NCI-H748 treated with DMSO at 0.1 percent for 48 hours (cell line): ENCODE measurements around the gene PLEKHA6.
"Not testable (repeated sequence)": the region's sequence is repeated elsewhere in the genome, so short reads cannot be mapped to it uniquely, and the experiment has no call there.

ENCODE experiments used
- DNase-seq: peaks from one replicate; lab custom pipeline; 2025; lab: John Stamatoyannopoulos, UW

PLEKHA6 gene

DNA sequence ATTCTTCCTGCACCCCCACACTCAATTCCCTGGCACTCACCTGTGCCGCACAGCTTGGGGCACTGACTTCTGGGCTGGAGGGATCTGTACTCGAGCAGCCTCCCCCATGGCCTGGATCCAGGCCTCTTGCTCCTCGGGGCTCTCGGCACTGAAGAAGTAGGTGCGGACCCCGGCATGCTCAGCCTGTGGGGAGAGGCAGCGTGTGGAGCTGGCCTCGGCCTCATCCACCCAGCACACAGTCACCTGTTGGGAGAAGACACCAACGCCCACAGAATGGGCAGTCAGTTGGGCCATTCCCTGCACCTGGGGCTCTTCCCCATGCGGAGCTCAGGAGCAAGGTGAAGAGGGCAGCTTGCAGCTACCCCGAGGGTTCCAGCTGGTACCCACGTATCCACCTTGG is 98.5 kb downstream of the PLEKHA6 start:
- DNase-seq: no peak

DNA sequence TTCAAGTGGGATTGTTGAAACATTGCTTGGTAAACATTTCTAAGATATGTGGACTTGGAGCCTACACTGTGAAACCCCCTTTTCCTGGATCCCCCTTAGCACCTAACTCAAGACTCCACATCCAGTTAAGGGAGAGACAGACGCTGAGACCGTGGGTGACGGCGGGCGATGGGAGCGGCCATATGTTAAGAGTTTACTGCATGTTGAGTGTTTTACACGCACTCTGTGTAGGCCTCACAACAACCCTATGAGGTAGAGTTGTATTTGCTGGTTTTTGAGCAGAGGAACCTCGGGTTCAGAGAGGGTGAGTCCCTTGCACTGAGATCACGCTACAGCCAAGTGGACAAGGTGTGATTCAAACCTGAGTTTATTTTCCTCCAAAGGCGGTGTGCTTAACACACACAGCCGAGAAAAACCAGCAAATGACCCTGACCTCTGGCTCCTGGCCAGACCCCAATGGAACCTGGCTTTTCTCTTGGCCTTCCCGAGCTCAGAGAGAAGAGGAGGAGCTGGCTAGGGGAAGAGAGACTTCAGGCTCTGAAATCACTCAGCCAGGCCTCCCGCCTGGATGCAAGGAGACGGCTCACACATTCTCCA is 99.0 kb downstream of the PLEKHA6 start:
- DNase-seq: no peak

DNA sequence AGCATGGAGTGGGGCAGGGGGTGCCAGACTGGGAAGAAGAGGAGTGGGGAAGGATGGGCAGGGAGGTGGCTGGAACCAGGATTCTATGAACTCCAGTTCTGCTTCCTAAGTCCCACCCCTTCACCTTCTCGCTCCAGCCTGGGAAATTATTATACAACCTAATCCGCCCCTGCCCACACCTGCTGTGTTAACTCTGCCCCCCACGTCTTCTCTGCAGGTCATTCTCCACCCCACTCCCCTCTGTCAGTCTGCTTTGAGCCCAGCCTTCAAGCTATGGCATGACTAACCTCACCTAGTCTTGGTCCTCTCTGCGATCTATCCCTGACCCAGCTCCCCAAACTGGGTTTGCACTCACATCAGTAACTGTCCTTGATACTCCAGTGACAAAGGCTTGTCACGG is 99.9 kb downstream of the PLEKHA6 start:
- no peak for DNase-seq

DNA sequence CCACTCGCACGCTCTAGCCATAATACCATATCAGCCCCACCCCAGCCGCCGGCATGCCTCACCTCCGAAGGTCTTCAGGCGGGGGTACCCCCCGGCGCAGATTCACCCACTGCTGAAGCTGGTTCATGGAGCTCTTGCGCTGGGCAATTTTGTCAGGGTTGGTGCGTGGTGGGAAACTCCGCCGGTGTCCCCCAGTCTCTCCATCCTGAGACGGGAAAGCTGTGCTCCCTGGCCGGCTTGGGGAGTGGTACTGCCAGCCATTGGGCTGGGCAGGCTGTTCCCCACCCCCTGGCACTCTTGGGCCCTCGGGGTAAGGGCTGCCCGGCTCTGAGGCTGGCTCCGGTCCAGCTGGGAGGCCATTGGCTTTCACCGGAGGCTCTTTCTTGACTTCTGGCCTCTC is 100.5 kb downstream of the PLEKHA6 start:
- no peak for DNase-seq

DNA sequence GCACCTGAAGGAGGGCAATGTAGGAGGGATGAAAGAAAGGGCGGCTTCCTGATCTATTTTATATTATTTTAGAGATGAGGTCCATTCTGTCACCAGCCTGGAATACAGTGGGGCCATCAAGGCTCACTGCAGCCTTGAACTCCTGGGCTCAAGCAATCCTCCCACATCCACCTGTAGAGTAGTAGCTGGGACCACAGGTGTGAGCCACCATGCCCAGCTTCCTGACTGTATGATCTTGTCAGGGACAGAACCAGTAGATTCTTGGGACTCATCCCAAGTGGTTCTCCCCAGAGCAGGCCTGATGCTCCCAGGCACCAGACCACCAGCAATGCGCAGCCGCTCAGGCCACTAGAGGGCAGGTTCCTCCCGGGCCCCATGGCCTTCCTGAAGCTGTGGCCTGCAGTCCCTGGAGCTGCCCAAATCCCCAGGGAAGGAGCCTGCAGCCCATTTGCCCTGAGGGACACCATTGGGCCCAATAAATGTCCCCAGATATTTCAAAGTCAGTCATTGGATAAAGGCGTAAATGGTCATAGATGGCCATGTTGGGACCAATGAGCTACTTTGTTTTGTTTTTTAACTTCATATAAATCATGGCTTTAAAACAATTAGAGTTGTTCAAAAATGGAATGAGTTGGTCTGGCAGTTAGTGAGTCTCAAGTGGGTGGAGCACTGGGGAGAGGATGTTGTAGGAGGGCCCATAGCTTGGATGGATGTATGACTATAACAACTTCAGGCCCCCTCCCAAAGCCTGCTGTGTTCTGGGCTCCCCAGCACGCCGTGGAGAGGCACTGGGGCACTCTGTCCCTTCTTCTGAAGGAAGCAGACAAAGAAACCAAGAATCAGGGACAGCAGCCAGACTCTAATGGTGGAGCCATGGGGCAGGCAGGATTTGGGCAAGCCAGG is 101.3 kb downstream of the PLEKHA6 start:
- peak; percentile 1 for DNase-seq

- no peak for DNase-seq
Observed at GRCh38 chr1:204257446-204257845, 102.3 kb downstream of the PLEKHA6 start.

GRCh38 chr1:204256531-204256930 is 103.2 kb downstream of the PLEKHA6 start:
- no peak for DNase-seq

- DNase-seq: no peak
Observed at GRCh38 chr1:204255966-204256365, 103.8 kb downstream of the PLEKHA6 start.

DNA sequence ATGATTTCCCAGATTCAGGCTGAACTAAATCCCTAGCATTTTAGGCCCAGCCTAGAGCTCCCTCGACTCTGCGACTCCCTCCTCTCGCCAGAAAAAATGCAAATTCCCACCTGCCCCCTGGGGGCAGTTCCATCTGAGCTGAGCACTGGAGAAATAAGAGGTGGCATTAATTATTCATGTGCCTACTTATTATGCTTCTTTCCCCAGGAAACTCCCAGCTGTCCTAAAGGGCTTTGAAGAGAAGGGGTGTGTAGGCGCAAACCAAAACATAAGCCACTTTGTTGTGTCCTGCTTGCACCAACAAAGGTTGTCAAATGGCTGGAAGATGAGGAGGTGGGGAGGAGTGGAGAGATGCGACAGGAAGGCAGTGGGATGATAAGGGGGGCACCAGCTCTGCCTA is 104.5 kb downstream of the PLEKHA6 start:
- no peak for DNase-seq

DNA sequence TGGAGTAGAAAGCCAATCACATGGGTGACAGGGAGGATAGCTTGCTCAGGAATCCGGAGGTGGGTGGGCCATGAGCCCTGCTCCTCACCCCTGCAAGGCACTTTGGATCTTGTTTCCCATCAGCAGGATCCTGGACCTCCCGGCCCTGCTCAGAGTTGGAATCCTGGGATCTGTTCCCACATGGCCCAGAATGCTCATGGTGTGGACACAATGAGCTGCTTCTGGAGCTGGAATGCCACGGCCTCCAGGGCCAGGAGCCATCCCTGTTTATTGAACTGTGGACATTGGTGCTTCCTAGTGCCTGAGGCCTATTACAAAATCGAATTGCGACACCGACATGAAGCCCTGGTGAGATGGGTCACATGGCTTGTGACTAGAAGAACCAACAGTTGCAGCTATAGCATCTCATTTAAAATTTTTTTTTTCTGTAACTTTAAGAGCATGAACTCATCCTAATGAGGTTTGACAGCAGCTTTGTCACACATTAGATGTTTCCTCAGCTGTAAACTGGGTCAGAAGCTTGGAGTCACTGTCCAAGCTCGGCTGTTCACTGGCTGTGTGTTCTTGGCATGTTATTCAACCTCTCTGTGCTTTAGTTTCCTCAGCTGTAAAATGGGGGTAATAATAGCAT is 105.6 kb downstream of the PLEKHA6 start:
- DNase-seq: no peak

GRCh38 chr1:204251926-204252689 is 107.6 kb downstream of the PLEKHA6 start:
- no peak for DNase-seq

DNA sequence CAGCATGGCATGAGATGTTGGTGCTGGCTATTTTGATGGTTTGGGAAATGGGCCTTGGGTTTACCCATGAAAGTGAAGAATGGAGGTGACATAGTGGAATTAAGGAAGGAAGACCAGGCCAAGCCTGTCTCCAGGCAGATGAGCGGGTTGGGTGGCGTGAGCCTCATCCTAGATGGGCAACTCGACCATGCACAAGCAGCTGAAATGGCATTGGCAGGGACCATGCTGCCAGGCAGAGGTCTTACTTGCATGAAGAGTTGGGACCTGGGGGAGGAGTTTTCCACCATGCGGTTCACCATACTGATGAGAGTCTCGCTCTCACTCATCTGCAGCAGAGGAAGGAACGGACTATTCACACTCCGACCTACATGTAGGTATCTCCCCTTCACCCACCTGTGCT is 108.4 kb downstream of the PLEKHA6 start:
- no peak for DNase-seq

GRCh38 chr1:204250428-204251030 is 109.2 kb downstream of the PLEKHA6 start:
- no peak for DNase-seq

DNA sequence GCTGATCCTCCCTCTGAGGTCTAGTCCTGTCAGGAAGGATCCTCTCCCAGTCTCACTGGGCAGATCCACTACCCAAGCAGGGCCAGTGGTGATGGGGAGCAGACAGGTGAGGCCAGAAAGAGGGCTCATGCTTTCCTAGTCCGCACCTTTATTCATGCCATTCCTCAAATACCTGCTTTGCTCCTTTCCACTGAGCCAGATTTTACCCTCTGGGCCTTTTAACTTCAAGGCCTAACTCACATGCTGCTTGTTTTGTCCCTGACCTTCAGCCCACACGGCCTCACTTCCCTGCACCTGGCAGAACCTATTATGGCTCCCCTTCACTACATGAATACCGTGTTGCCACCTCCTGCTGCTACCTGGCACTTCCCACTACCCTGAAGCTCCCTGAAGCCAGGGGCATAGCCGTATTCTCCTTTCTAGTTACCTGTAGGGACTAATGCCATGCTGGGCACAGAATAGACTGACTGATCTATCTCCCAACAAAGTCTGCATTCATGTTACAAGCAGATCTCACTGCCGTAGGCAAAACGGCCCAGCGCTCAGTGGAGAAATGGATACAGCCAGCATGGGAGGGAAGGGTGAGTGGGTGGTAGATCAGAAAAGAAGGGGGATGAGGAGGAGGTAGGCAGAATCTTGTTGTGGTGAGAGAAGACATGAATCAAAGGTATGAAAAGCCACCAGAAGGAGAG is 109.8 kb downstream of the PLEKHA6 start:
- no peak for DNase-seq

GRCh38 chr1:204248954-204249353 is 110.8 kb downstream of the PLEKHA6 start:
- no peak for DNase-seq

DNA sequence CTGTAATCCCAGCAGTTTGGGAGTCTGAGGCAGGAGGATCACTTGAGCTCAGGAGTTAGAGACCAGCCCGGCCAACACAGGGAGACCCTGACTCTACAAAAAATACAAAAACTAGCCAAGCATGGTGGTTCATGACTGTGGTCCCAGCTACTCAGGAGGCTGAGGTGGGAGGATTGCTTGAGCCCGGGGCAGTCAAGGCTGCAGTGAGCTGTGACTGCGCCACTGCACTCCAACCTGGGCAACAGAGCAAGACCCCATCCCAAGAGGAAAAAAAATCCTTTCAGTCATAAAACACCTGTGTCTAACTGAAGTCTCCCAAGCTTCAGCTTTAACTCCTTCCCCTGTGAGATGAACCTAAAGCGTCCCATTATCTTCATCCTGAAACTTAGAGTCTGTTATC is 112.9 kb downstream of the PLEKHA6 start:
- no peak for DNase-seq

- DNase-seq: no peak
Observed at GRCh38 chr1:204242920-204243319, 116.8 kb downstream of the PLEKHA6 start.

DNA sequence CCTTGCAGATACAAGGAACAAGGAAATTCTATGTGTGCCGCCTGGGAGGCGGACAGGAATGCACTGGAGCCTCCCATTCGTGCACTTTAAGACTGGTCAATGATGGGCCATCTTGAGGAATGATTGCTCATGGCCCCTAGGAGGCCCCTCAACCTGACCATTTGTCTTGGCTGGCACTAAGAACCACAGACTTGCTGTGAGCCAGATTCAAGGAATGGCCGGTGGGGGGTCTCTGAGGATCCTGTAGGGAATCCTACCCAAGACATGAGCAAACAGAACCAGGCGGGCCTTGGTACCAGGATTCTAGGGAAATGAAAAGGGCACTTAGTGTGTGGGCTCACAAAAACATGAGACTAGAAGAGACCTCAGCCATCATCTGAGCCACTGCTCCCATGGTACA is 117.8 kb downstream of the PLEKHA6 start:
- DNase-seq: no peak

DNA sequence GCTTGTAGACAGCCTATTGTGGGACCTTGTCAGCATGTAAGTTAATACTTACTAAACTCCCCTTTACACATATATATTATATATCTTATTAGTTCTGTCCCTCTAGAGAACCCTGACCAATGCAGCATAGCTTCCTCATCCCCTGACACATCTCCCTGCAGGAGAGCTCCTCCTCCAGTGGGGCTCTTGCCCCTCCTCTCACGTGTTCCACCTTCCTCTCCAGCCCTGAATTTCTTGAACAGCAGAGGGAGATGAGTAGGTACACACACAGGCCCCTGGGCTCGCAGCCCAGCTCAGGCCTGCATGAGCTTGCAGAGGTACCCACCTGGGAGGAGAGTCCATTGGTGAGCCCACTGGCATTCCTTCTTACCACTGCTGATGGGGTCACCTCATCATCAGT is 118.7 kb downstream of the PLEKHA6 start:
- no peak for DNase-seq

DNA sequence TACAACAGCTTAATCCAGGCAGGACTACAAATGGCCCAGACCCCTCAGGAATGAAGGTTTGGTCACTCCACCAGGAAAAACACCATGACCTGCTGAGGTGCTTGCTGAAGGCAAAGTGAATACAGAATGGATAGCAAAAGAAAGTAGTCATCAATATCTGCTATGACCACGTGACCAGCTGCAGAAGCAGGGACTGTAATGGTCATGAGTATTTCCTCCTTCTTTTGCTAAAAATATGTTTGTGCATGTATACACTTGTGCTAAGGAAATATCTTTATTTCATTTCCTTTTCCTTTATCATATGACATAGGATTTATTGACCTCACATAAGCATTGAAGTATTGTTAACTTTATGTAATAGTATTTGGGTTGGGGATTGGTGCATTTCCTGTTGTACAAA is 119.5 kb downstream of the PLEKHA6 start:
- DNase-seq: no peak

DNA sequence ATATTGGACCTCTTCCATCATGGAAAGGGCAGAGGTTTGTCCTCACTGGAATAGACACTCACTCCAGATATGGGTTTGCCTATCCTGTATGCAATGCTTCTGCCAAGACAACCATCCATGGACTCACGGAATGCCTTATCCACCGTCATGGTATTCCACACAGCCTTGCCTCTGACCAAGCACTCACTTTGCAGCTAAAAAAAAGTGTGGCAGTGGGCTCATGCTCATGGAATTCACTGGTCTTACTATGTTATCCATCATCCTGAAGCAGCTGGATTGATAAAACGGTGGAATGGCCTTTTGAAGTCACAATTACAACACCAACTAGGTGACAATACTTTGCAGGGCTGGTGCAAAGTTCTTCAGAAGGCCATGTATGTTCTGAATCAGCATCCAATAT is 120.3 kb downstream of the PLEKHA6 start:
- not testable (repeated sequence) for DNase-seq
